GM12892 (cell line): Measurements from ENCODE around the gene AGPAT2.

Experiments used
- POLR2A ChIP-seq: IDR thresholded peaks from 2 replicates; pipeline ENCODE4 v1.6.1; 2011; ENCODE audit warnings: low read depth, low read length, control low read depth
- TAF1 ChIP-seq: IDR thresholded peaks from 2 replicates; pipeline ENCODE4 v1.6.1; 2011; ENCODE audit warnings: low read depth, mild to moderate bottlenecking, control low read depth, low read length, borderline replicate concordance

- no peak for TF ChIP-seq POLR2A
- TF ChIP-seq TAF1 = no peak
Measured at GRCh38 chr9:136629001-136629878, 58.0 kb downstream of the AGPAT2 start.
